Activated CD4-positive, alpha-beta memory T cell treated with anti-CD3 and anti-CD28 coated beads, Interleukin-2, amount 10 ng/mL, durations not matched to agents 7 days and 5 days (primary cell): ENCODE results near the gene GFM1. TPM values are rescaled to one million over a fixed set of nuclear protein-coding genes. Genes with fewer than 3 reads are reported as not detected.

Experiments
- CTCF ChIA-PET: fragments of 350-600 bp; sonication (Branson Sonifier 250); formaldehyde crosslinking; loops from one replicate; lab custom pipeline; 2021; ENCODE audit warnings: antibody characterized with exemption, inconsistent platforms; lab: Charles Lee
- POLR2A ChIA-PET: fragments of 350-600 bp; sonication (Branson Sonifier 250); formaldehyde crosslinking; loops from one replicate; lab custom pipeline; 2021; ENCODE audit warnings: antibody characterized with exemption; lab: Charles Lee
- DNase-seq: peaks from one replicate; pipeline ENCODE4 v3.0.0-alpha.2; 2020
- H3K27ac Mint-ChIP-seq: one replicate; pipeline ENCODE4 v1.8.0; 2021; ENCODE audit warnings: mild to moderate bottlenecking, mixed read lengths
- H3K27me3 Mint-ChIP-seq: one replicate; pipeline ENCODE4 v1.8.0; 2021; ENCODE audit warnings: mixed read lengths
- H3K36me3 Mint-ChIP-seq: one replicate; pipeline ENCODE4 v1.8.0; 2021; ENCODE audit warnings: low read depth, mixed read lengths
- H3K4me1 Mint-ChIP-seq: one replicate; pipeline ENCODE4 v1.8.0; 2021; ENCODE audit warnings: mixed read lengths
- H3K4me3 Mint-ChIP-seq: one replicate; pipeline ENCODE4 v1.8.0; 2021; ENCODE audit warnings: mild to moderate bottlenecking, mixed read lengths
- H3K9me3 Mint-ChIP-seq: one replicate; pipeline ENCODE4 v1.8.0; 2021; ENCODE audit warnings: mixed read lengths
- total RNA-seq, 2 experiments: library from RNA; stranded (reverse); gene quantifications; one replicate each; pipeline ENCODE4 v1.2.3, GENCODE V29; 2021

The GFM1 gene
- 10 to 100 TPM; 32.4 TPM for total RNA-seq

GRCh38 chr3:158644345-158644908 lies at the start of gene GFM1:
Gene GFM1, plus strand, starts transcription at chr3:158644527. Its CDS starts 108 bp downstream, at chr3:158644635.
- Mint-ChIP-seq H3K9me3 (no peaks in the 10 kb centered on the region), H3K36me3 (peaks cover 20% of the 10 kb centered on the region), H3K27ac (peak within 1 kb of the TSS; percentile 78), H3K27me3 (no peaks in the 10 kb centered on the region), H3K4me1 (peaks cover 48% of the 10 kb centered on the region), H3K4me3 (peak within 1 kb of the TSS; percentile 93)
- CTCF ChIA-PET: interaction anchor here (0.6 to 3.6 kb wide), 25 partner anchors 9 to 1815 kb away, joined by 3 to 59 read pairs (median 4); partner anchors contain the start of genes LXN, MFSD1, MLF1 and RSRC1
- DNase-seq: peak; percentile 91
- POLR2A ChIA-PET: interaction anchor here (0.6 to 2.9 kb wide), 12 partner anchors 15 to 1944 kb away, joined by 3 to 16 read pairs (median 3); partner anchors contain the start of genes LXN, MFSD1, MLF1 and RSRC1

DNA sequence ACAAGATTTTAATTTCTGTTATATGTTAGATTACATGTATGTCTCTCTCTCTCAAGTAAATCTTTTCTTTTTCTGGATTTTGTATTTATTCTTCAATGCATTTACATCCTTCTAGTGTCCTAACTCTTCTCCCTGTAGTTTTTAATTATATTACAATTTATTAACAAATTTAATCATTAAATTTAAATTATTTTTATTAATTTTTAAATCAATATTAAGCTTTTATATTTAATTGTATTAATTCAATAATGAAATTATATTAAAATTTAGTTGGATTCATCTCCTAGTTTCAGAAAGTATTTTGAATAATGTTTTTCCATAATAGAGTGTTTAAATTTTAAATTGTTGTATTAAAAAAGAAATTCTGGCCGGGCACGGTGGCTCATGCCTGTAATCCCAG lies 43.5 kb upstream of the GFM1 start:
- CTCF ChIA-PET: no interaction called here
- POLR2A ChIA-PET: no interaction called here

DNA sequence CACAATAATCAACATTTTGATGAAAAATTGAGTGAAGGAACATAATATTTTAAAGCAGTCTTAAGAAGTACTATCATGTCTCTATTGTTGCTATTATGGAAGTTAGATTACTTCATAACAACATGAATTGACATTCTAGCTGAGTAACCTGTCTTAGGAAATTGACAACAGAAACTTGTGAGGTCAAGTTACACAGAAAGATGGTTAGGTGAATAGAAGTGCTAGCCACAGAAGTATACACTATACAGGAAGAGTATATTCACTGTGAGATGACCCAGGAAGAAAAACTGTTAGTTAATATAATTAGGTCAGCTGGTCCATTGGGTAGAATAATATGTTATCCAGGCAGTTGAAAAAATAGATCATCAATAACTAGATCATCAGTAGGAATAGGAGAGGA lies 42.1 kb upstream of the GFM1 start:
- H3K4me3 Mint-ChIP-seq: no peak overlapping the region
- no peaks in the 10 kb centered on the region for H3K9me3 Mint-ChIP-seq
- H3K36me3 Mint-ChIP-seq: no peaks in the 10 kb centered on the region
- ChIA-PET POLR2A (no interaction called here), CTCF (no interaction called here)
- no peaks in the 10 kb centered on the region for H3K27me3 Mint-ChIP-seq
- H3K4me1 Mint-ChIP-seq: peaks cover 2% of the 10 kb centered on the region
- DNase-seq: no peak
- no peak overlapping the region for H3K27ac Mint-ChIP-seq

More for the DNA sequence above, 43.5 kb upstream of the GFM1 start:
- Mint-ChIP-seq H3K27me3 (no peaks in the 10 kb centered on the region), H3K27ac (no peak overlapping the region), H3K36me3 (no peaks in the 10 kb centered on the region), H3K4me3 (no peak overlapping the region), H3K4me1 (peaks cover 2% of the 10 kb centered on the region), H3K9me3 (no peaks in the 10 kb centered on the region)
- no peak for DNase-seq

DNA sequence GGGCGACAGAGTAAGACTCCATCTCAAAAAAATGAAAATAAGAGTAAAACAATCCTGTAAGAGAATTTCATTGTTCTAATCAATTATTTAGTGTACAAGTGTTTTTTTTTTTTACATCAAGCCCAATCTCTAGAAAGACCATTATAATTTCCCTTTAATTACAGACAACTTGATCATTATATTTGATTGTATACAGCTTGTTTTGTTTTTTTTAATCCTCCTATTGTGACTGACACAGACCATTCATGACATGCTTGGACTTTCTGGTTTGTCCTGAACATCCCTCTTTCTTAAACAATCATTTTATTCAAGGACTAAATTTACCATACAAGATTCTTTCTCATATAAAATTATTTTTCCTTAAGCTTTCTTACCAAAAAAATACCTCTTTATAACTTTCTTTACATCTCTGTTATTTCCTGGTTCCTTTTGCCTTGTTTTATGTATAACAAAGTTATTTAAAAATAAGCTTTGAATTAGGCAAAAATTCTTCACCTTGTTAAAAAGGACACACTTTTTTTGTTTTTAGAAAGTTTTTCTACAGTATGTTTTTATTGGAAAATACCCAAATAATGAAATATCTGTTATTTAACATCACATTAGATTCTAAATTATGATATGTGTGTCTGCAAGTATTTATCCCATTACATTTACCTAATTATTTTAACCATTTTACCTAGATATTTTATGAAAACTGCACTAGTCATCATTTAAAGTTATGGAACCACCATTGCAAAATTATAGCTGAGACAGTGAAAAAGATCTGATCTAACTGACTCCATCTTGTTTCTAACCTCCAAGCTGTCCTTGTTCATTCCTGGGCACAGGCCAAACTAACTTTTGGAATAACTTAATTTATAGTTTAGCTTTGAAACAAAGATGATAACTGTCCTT lies 26.1 kb upstream of the GFM1 start:
- no peak overlapping the region for H3K27ac Mint-ChIP-seq
- no peak overlapping the region for H3K4me3 Mint-ChIP-seq
- H3K4me1 Mint-ChIP-seq: no peaks in the 10 kb centered on the region
- ChIA-PET CTCF (no interaction called here), POLR2A (no interaction called here)
- H3K9me3 Mint-ChIP-seq: peaks cover 21% of the 10 kb centered on the region
- H3K27me3 Mint-ChIP-seq: no peaks in the 10 kb centered on the region
- no peak for DNase-seq
- H3K36me3 Mint-ChIP-seq: no peaks in the 10 kb centered on the region

- ChIA-PET POLR2A (no interaction called here), CTCF (no interaction called here)
- Mint-ChIP-seq H3K4me3 (no peak overlapping the region), H3K9me3 (peaks cover 7% of the 10 kb centered on the region), H3K4me1 (no peaks in the 10 kb centered on the region), H3K27me3 (peaks cover 3% of the 10 kb centered on the region), H3K36me3 (no peaks in the 10 kb centered on the region), H3K27ac (no peak overlapping the region)
- DNase-seq: no peak
Observed at GRCh38 chr3:158625881-158626280, 18.4 kb upstream of the GFM1 start.

- H3K9me3 Mint-ChIP-seq: no peaks in the 10 kb centered on the region
- DNase-seq: no peak
- POLR2A ChIA-PET: no interaction called here
Observed at GRCh38 chr3:158631981-158632380, 12.3 kb upstream of the GFM1 start.

GRCh38 chr3:158640646-158641045 lies 3.7 kb upstream of the GFM1 start:
- Mint-ChIP-seq H3K36me3 (no peaks in the 10 kb centered on the region), H3K27ac (no peak overlapping the region), H3K9me3 (no peaks in the 10 kb centered on the region), H3K27me3 (peaks cover 1% of the 10 kb centered on the region), H3K4me3 (no peak overlapping the region), H3K4me1 (peaks cover 29% of the 10 kb centered on the region)
- ChIA-PET CTCF (interaction anchor here (1.2 kb wide), 1 partner anchor 20 kb away, joined by 4 read pairs; no protein-coding TSS in a partner anchor), POLR2A (interaction anchor here (1.5 kb wide), 1 partner anchor 161 kb away, joined by 3 read pairs; the partner anchor contains the start of gene MFSD1)
- DNase-seq: no peak

More at GRCh38 chr3:158631981-158632380, 12.3 kb upstream of the GFM1 start:
- H3K27me3 Mint-ChIP-seq: peaks cover 10% of the 10 kb centered on the region
- CTCF ChIA-PET: no interaction called here
- no peaks in the 10 kb centered on the region for H3K4me1 Mint-ChIP-seq
- H3K27ac Mint-ChIP-seq: no peak overlapping the region
- no peak overlapping the region for H3K4me3 Mint-ChIP-seq
- H3K36me3 Mint-ChIP-seq: no peaks in the 10 kb centered on the region

DNA sequence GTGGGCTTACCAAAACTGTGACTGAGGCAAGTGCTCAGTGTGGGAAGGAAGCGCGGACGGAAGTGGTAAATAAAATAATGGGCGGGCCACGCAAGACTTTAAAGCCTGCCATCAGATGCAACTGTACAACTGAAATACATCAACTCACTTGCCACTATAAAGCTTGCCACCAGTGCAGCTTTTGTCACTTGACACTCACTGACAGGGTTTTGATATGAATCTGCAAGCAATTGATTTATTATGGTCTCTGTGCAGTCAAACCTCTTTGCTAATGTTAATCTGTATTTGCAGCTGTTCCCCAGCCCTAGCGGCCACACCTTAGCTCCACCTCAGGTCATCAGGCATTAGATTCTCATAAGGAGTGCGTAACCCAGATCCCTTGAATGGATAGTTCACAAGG lies 2.3 kb upstream of the GFM1 start:
- peak; percentile 29 for DNase-seq
- Mint-ChIP-seq H3K4me1 (peaks cover 39% of the 10 kb centered on the region), H3K9me3 (no peaks in the 10 kb centered on the region), H3K4me3 (no peak overlapping the region), H3K27ac (peak overlapping the region; percentile 79), H3K36me3 (peaks cover 4% of the 10 kb centered on the region), H3K27me3 (no peaks in the 10 kb centered on the region)
- ChIA-PET POLR2A (interaction anchor here (1.5 kb wide), 1 partner anchor 160 kb away, joined by 3 read pairs; the partner anchor contains the start of gene MFSD1), CTCF (interaction anchor here (1.2 to 3.6 kb wide), 2 partner anchors 18 to 72 kb away, joined by 4 to 22 read pairs; partner anchors contain the start of gene MLF1)

- peaks cover 10% of the 10 kb centered on the region for H3K36me3 Mint-ChIP-seq
- H3K9me3 Mint-ChIP-seq: no peaks in the 10 kb centered on the region
- no peaks in the 10 kb centered on the region for H3K27me3 Mint-ChIP-seq
- POLR2A ChIA-PET: no interaction called here
- no peak overlapping the region for H3K4me3 Mint-ChIP-seq
- H3K27ac Mint-ChIP-seq: peak overlapping the region; percentile 17
- CTCF ChIA-PET: interaction anchor here (2.9 to 3.6 kb wide), 2 partner anchors 73 to 160 kb away, joined by 14 to 22 read pairs; partner anchors contain the start of genes MFSD1 and MLF1
- peaks cover 41% of the 10 kb centered on the region for H3K4me1 Mint-ChIP-seq
- no peak for DNase-seq
Observed at GRCh38 chr3:158642474-158643210, 1.7 kb upstream of the GFM1 start.

- POLR2A ChIA-PET: no interaction called here
- peaks cover 25% of the 10 kb centered on the region for H3K4me1 Mint-ChIP-seq
- H3K36me3 Mint-ChIP-seq: peaks cover 36% of the 10 kb centered on the region
- no peaks in the 10 kb centered on the region for H3K9me3 Mint-ChIP-seq
- no peaks in the 10 kb centered on the region for H3K27me3 Mint-ChIP-seq
- no peak overlapping the region for H3K4me3 Mint-ChIP-seq
- CTCF ChIA-PET: interaction anchor here (2.7 kb wide), 1 partner anchor 10 kb away, joined by 10 read pairs; no protein-coding TSS in a partner anchor
- H3K27ac Mint-ChIP-seq: no peak overlapping the region
- no peak for DNase-seq
Observed at GRCh38 chr3:158649791-158650190, 5.5 kb downstream of the GFM1 start.

GRCh38 chr3:158651192-158651591 lies 6.9 kb downstream of the GFM1 start:
- ChIA-PET CTCF (interaction anchor here (0.6 to 2.7 kb wide), 2 partner anchors 8 to 101 kb away, joined by 4 to 10 read pairs; no protein-coding TSS in a partner anchor), POLR2A (no interaction called here)
- Mint-ChIP-seq H3K27me3 (no peaks in the 10 kb centered on the region), H3K4me3 (no peak overlapping the region), H3K27ac (no peak overlapping the region), H3K36me3 (peaks cover 41% of the 10 kb centered on the region), H3K4me1 (peaks cover 15% of the 10 kb centered on the region), H3K9me3 (no peaks in the 10 kb centered on the region)
- no peak for DNase-seq

DNA sequence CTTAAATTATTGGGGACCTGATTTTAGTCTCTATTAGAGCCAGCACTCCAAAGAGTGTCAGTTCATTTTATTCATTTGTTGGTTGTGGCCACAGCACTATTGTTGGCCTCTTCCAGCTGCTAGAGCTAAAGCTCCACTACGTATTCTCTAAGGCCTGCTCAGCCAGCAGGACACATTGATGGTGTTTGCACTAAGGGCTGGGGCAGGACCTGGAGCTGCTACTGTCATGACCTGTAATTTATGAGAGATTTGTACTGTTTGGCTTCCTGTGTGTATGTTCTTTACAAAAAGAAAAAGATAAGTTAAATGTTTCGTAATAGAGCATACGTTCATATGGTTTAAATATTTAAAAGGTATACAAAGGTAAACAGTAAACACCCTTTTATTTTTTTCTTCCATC lies 8.1 kb downstream of the GFM1 start:
- Mint-ChIP-seq H3K4me3 (no peak overlapping the region), H3K9me3 (no peaks in the 10 kb centered on the region), H3K4me1 (peaks cover 7% of the 10 kb centered on the region), H3K36me3 (peaks cover 33% of the 10 kb centered on the region), H3K27me3 (no peaks in the 10 kb centered on the region), H3K27ac (no peak overlapping the region)
- DNase-seq: no peak
- POLR2A ChIA-PET: no interaction called here
- CTCF ChIA-PET: interaction anchor here (1.9 kb wide), 1 partner anchor 8 kb away, joined by 9 read pairs; the partner anchor contains the start of gene GFM1
